HFF-Myc (cell line): ENCODE data around the gene ADGRG3.

Source experiments
- DNase-seq: peaks from one replicate; pipeline ENCODE4 v3.0.0-alpha.2; 2011; ENCODE audit warnings: low read depth; ENCODE audit errors: extremely low read depth
- H3K4me3 ChIP-seq: replicated peaks from 2 replicates; pipeline ENCODE4 v1.5.1; 2011; ENCODE audit warnings: low read depth, mild to moderate bottlenecking, control low read depth, low read length
- TF ChIP-seq, protein P1 (sequence below): IDR thresholded peaks from 2 replicates; pipeline ENCODE4 v1.5.1; 2012; ENCODE audit warnings: mild to moderate bottlenecking, low read depth, low read length, control low read depth; ENCODE audit errors: missing control alignments

ADGRG3 gene

DNA sequence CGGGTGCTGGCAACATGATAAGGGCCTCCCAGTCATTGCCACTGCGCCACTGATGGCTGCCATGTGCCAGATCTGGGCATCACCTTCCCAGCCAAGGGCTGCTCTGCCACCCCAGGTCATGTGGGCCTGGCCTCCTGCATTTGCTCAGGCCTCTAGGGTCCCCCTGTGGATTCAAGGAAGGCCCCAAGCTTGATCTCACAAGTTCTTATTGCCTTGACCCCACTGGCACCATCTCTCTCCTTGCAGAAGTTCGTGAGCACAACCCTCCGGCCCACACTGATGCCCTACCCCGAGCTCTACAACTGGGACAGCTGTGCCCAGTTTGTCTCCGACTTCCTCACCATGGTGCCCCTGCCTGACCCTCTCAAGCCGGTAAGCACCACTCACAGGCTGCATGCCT lies 31.8 kb downstream of the ADGRG3 start:
- TF ChIP-seq, protein P1, sequence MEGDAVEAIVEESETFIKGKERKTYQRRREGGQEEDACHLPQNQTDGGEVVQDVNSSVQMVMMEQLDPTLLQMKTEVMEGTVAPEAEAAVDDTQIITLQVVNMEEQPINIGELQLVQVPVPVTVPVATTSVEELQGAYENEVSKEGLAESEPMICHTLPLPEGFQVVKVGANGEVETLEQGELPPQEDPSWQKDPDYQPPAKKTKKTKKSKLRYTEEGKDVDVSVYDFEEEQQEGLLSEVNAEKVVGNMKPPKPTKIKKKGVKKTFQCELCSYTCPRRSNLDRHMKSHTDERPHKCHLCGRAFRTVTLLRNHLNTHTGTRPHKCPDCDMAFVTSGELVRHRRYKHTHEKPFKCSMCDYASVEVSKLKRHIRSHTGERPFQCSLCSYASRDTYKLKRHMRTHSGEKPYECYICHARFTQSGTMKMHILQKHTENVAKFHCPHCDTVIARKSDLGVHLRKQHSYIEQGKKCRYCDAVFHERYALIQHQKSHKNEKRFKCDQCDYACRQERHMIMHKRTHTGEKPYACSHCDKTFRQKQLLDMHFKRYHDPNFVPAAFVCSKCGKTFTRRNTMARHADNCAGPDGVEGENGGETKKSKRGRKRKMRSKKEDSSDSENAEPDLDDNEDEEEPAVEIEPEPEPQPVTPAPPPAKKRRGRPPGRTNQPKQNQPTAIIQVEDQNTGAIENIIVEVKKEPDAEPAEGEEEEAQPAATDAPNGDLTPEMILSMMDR = no peak
- H3K4me3 ChIP-seq = no peak overlapping the region
- DNase-seq = no peak

DNA sequence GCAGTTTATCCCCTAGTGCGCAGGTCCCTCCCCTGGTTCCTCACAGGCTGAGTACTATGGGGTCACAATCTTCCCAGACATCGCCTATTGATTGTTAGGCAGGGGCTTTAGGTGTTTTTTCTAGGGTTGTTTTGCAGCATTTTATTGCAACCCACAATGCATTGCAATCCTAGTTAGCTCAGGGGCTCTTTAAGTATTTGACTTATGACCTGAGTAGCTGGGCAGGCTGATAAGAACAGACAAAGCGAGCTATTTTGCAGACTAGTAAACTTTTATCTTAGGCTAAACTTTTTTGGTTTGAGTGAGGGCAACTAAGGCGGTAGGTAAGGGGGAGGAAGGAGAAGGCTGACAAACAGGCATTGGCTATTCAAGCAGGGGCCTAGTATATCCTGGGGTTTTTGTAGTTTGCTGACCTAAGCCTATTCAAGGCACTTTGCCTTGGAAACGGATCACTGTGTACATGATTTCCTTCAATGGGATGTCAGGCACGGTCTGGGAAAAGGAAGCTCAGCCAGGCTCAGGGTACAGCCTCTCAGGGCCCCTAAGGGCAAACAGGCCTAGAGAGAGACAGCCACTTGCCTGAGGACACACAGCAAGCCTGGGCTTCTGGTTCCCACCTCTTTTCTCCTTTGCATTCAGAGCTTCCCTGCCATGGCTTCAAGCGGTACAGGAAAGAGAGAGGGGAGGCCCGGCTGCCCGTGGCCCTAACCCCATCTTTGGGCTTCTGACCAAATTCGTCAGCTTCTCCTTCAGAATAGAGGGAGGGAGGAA lies 32.9 kb downstream of the ADGRG3 start:
- no peak overlapping the region for H3K4me3 ChIP-seq
- TF ChIP-seq, protein P1 = no peak
- DNase-seq = no peak

DNA sequence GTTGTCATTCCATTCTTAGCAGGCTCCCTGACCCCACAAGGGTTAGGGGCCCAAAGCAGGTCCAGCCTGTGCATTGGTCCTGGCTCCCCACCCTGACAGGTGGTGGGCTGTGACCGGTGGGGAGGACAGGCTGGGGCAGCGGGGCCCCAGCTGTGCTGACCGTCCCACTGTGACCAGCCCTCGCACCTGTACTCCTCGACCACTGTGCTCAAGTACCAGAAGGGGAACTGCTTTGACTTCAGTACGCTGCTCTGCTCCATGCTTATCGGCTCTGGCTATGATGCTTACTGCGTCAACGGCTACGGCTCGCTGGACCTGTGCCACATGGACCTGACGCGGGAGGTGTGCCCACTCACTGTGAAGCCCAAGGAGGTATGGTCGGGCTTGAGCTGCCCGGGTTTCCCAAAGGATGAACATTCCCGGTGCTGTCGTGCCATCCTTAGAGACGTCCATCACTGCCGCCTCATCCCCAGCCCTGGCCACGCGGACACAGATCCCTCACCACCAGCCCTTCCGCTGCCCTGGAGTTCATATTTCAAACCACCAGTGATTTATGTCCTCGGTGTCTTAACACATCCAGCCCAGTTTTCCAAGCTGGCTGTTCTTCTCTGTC lies 33.8 kb downstream of the ADGRG3 start:
- H3K4me3 ChIP-seq = no peak overlapping the region

DNA sequence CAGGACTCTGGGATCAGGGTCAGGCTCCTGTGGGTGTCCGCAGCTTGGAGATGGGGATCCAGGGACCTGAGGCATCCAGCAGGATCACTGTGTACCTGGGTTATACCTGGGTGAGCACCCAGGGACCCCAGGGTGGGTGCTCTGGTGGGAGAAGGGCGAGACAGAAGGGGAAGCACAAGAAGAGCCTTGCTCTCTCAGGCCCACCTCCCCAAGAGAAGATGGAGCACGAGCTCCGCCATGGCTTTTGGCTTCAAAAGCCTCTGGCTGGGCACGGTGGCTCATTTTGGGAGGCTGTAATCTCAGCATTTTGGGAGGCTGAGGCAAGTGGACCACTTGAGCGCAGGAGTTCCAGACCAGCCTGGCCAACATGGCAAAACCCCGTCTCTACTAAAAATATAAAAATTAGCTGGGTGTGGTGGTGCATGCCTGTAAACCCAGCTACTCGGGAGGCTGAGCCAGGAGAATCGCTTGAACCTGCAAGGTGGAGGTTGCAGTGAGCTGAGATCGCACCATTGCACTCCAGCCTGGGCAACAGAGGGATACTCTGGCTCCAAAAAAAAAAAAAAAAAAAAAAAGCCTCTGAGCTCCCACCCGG lies 35.4 kb downstream of the ADGRG3 start:
- no peak overlapping the region for H3K4me3 ChIP-seq
- no peak for DNase-seq
- TF ChIP-seq, protein P1 = no peak

More for the DNA sequence above, 33.8 kb downstream of the ADGRG3 start:
- DNase-seq = no peak
- TF ChIP-seq, protein P1 = no peak

DNA sequence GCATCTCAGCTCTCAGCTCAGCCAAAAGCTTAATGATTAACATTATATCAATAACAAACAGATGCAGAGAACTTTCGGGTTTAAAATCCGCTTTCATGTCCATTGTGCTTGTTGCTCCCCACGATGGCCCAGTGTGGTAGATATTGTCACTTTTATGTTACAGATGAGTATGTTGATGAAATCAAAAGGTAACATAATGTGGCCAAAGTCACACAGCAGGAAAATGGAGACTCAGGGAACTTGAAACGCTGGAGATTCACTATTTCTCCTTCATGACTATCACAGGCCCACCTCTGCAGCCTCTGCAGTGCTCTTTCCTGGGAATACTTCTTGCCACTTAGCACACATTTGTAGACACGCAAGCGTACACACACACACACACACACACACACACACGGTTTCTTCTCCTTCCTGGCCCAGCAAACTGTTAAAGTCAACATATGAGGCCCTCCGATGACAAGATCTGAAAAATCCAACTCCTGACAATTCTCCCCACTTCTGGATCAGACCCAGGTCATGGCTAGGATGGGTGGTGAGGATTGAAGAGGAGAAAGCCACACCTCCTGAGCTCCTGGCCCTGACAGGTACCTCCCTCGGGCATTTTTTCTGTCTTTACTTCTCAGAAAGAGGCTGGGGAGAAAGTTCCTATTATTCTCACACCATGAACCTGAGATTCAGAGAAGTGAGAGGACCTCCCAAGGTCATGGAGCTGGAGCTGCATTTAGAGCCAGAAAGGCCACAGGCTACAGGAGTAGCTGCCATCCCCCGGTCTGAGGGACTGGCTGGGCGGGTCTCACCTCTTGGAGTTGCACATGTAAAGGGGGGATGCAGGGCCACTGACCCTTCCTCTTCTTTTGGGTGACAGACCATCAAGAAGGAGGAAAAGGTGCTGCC lies 36.2 kb downstream of the ADGRG3 start:
- no peak for DNase-seq
- TF ChIP-seq, protein P1 = no peak
- no peak overlapping the region for H3K4me3 ChIP-seq
